H7 (cell line): ENCODE measurements around the gene HIVEP1. TPM values are rescaled to one million over a fixed set of nuclear protein-coding genes. Genes with fewer than 3 reads are reported as not detected.

ENCODE experiments used
- DNase-seq: peaks from one replicate; pipeline ENCODE4 v3.0.0; 2012
- H3K27me3 ChIP-seq: 2 replicates; pipeline ENCODE4 v1.6.0; 2011; ENCODE audit warnings: mild to moderate bottlenecking, low read length; ENCODE audit not compliant: control insufficient read depth, insufficient read depth
- H3K36me3 ChIP-seq: replicated peaks from 2 replicates; pipeline ENCODE4 v1.5.1; 2011; ENCODE audit warnings: low read length; ENCODE audit not compliant: control insufficient read depth, insufficient read depth
- H3K4me3 ChIP-seq: 2 replicates; pipeline ENCODE4 v1.5.1; 2011; ENCODE audit warnings: low read depth, mild to moderate bottlenecking, control low read depth, low read length, moderate library complexity; ENCODE audit not compliant: insufficient read depth
- total RNA-seq: library from RNA; depleted of rRNA; stranded (reverse); fragments of >200 nt; shearing (Covaris generic); gene quantifications from 2 replicates; pipeline ENCODE4 v1.2.3, GENCODE V29; 2014

The HIVEP1 gene
- total RNA-seq, 1 experiment from 2014 or later, result 13.3 TPM

- no peak overlapping the region for H3K4me3 ChIP-seq
- no peaks in the 10 kb centered on the region for H3K36me3 ChIP-seq
- no peaks in the 10 kb centered on the region for H3K27me3 ChIP-seq
- DNase-seq, result no peak
Observed at GRCh38 chr6:12065321-12066140, 53.4 kb downstream of the HIVEP1 start.

- Histone ChIP-seq H3K27me3 (no peaks in the 10 kb centered on the region), H3K36me3 (no peaks in the 10 kb centered on the region), H3K4me3 (no peak overlapping the region)
- DNase-seq, result no peak
Observed at GRCh38 chr6:12066297-12066696, 54.2 kb downstream of the HIVEP1 start.

- no peaks in the 10 kb centered on the region for H3K27me3 ChIP-seq
- H3K36me3 ChIP-seq, result no peaks in the 10 kb centered on the region
- DNase-seq, result no peak
- no peak overlapping the region for H3K4me3 ChIP-seq
Observed at GRCh38 chr6:12068899-12069557, 56.9 kb downstream of the HIVEP1 start.

GRCh38 chr6:12069891-12070529 is 57.9 kb downstream of the HIVEP1 start:
- H3K27me3 ChIP-seq, result no peaks in the 10 kb centered on the region
- no peak for DNase-seq
- H3K4me3 ChIP-seq, result no peak overlapping the region
- no peaks in the 10 kb centered on the region for H3K36me3 ChIP-seq

GRCh38 chr6:12071064-12071615 is 59.0 kb downstream of the HIVEP1 start:
- no peak for DNase-seq
- no peaks in the 10 kb centered on the region for H3K36me3 ChIP-seq
- H3K27me3 ChIP-seq, result no peaks in the 10 kb centered on the region
- no peak overlapping the region for H3K4me3 ChIP-seq

- no peak for DNase-seq
- no peaks in the 10 kb centered on the region for H3K36me3 ChIP-seq
- H3K27me3 ChIP-seq, result no peaks in the 10 kb centered on the region
- H3K4me3 ChIP-seq, result no peak overlapping the region
Observed at GRCh38 chr6:12075067-12075563, 63.0 kb downstream of the HIVEP1 start.

GRCh38 chr6:12077021-12077710 is 65.1 kb downstream of the HIVEP1 start:
- DNase-seq, result no peak
- no peaks in the 10 kb centered on the region for H3K36me3 ChIP-seq
- H3K4me3 ChIP-seq, result no peak overlapping the region

GRCh38 chr6:12078014-12078413 is 65.9 kb downstream of the HIVEP1 start:
- DNase-seq, result no peak
- no peaks in the 10 kb centered on the region for H3K27me3 ChIP-seq
- H3K4me3 ChIP-seq, result no peak overlapping the region
- no peaks in the 10 kb centered on the region for H3K36me3 ChIP-seq

More at GRCh38 chr6:12077021-12077710, 65.1 kb downstream of the HIVEP1 start:
- H3K27me3 ChIP-seq, result no peaks in the 10 kb centered on the region

- H3K4me3 ChIP-seq, result no peak overlapping the region
- no peaks in the 10 kb centered on the region for H3K27me3 ChIP-seq
- DNase-seq, result no peak
- H3K36me3 ChIP-seq, result no peaks in the 10 kb centered on the region
Observed at GRCh38 chr6:12081771-12082170, 69.7 kb downstream of the HIVEP1 start.

GRCh38 chr6:12082368-12082767 is 70.3 kb downstream of the HIVEP1 start:
- H3K27me3 ChIP-seq, result no peaks in the 10 kb centered on the region

GRCh38 chr6:12083302-12083701 is 71.2 kb downstream of the HIVEP1 start:
- no peak overlapping the region for H3K4me3 ChIP-seq
- no peaks in the 10 kb centered on the region; the same call in 1 of the 2 replicates for H3K36me3 ChIP-seq
- no peak for DNase-seq
- H3K27me3 ChIP-seq, result no peaks in the 10 kb centered on the region

More at GRCh38 chr6:12082368-12082767, 70.3 kb downstream of the HIVEP1 start:
- no peak for DNase-seq
- Histone ChIP-seq H3K4me3 (no peak overlapping the region), H3K36me3 (no peaks in the 10 kb centered on the region)

GRCh38 chr6:12083763-12084162 is 71.7 kb downstream of the HIVEP1 start:
- H3K36me3 ChIP-seq, result no peaks in the 10 kb centered on the region; the same call in 1 of the 2 replicates

GRCh38 chr6:12084681-12085080 is 72.6 kb downstream of the HIVEP1 start:
- no peak overlapping the region for H3K4me3 ChIP-seq
- DNase-seq, result no peak
- H3K36me3 ChIP-seq, result no peaks in the 10 kb centered on the region; the same call in 1 of the 2 replicates
- H3K27me3 ChIP-seq, result no peaks in the 10 kb centered on the region

More at GRCh38 chr6:12083763-12084162, 71.7 kb downstream of the HIVEP1 start:
- no peak overlapping the region for H3K4me3 ChIP-seq
- DNase-seq, result no peak
- H3K27me3 ChIP-seq, result no peaks in the 10 kb centered on the region

GRCh38 chr6:12088531-12088930 is 76.4 kb downstream of the HIVEP1 start:
- H3K36me3 ChIP-seq, result no peaks in the 10 kb centered on the region; the same call in 1 of the 2 replicates
- H3K27me3 ChIP-seq, result no peaks in the 10 kb centered on the region
- no peak for DNase-seq
- H3K4me3 ChIP-seq, result no peak overlapping the region
